ENCODE measurements around the gene SEMA6A. TPM values are rescaled to one million over a fixed set of nuclear protein-coding genes. Genes with fewer than 3 reads are reported as not detected.

The SEMA6A gene
- total RNA-seq, 1 experiment from 2014 or later, result not detected

DNA sequence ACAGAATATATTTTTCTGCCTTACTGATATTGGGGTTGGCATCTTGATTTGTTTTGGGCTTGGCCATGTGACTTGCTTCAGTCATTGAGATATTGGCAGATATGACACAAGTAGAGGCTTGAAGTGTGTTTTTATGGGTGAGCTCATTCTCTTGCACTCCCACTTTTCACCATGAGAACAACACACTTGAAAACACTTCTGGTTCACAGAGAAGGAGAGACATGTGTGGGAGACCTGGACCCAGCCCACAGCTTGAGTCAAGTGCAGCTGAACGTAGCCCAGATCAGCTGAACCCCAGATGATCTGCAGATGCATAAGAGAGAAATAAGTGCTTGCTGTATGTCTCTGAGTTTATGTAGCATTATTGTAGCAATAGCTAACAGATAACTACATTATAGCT lies 155.4 kb downstream of the SEMA6A start:
- ATAC-seq, result no peak
- POLR2A ChIA-PET (ENCODE audit: unreplicated experiment), result no interaction called here
- CTCF ChIA-PET, result no interaction called here

DNA sequence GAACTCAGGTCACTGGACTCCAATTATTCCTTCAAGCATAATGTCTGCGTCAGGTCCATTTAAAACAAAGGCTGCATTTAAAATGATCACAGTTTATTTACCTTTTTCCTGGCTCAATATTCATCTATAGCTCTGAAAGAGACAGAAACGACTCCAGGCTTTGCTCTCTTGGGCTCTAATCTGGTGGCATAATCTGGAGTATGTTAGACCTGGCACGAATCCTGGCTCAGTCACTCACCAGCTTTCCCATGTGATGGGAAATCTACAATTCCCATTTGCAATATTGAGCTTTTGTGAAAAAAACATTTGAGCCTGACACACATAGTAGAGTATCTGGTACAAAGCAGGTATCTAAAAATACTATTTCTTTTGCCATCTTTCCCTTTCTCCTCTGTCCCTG lies 155.8 kb downstream of the SEMA6A start:
- ATAC-seq (no peak), DNase-seq (no peak)
- H3K9ac ChIP-seq (ENCODE audit: low read length), result no peak overlapping the region
- no peaks in the 10 kb centered on the region for H3K4me1 ChIP-seq (ENCODE audit: insufficient read depth, low read length)
- no peak overlapping the region for H3K4me3 ChIP-seq (ENCODE audit: low read length)
- TF ChIP-seq EZH2phosphoT487 (IDR thresholded peaks at IDR 0.05; ENCODE audit: borderline replicate concordance, low read length), result no peak
- no peak for TF ChIP-seq EZH2 (IDR thresholded peaks at IDR 0.05; ENCODE audit: low read length, unreplicated experiment)
- TF ChIP-seq, protein P1, sequence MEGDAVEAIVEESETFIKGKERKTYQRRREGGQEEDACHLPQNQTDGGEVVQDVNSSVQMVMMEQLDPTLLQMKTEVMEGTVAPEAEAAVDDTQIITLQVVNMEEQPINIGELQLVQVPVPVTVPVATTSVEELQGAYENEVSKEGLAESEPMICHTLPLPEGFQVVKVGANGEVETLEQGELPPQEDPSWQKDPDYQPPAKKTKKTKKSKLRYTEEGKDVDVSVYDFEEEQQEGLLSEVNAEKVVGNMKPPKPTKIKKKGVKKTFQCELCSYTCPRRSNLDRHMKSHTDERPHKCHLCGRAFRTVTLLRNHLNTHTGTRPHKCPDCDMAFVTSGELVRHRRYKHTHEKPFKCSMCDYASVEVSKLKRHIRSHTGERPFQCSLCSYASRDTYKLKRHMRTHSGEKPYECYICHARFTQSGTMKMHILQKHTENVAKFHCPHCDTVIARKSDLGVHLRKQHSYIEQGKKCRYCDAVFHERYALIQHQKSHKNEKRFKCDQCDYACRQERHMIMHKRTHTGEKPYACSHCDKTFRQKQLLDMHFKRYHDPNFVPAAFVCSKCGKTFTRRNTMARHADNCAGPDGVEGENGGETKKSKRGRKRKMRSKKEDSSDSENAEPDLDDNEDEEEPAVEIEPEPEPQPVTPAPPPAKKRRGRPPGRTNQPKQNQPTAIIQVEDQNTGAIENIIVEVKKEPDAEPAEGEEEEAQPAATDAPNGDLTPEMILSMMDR (conservative IDR thresholded peaks at IDR 0.05; ENCODE audit: low read depth, low read length), result no peak
- no peaks in the 10 kb centered on the region for H3K36me3 ChIP-seq (ENCODE audit: low read depth, low read length)
- no peaks in the 10 kb centered on the region for H3K79me2 ChIP-seq (ENCODE audit: low read length)
- no peaks in the 10 kb centered on the region for H3K9me3 ChIP-seq (ENCODE audit: low read length)
- BruUV-seq (replicated peaks), result no TSS peak
- intact Hi-C loops (cut with micrococcal nuclease), result no loop called here
- H3K27ac ChIP-seq (ENCODE audit: low read length), result no peak overlapping the region
- no peak overlapping the region for H3K4me2 ChIP-seq (ENCODE audit: low read length)
- no peaks in the 10 kb centered on the region for H3F3A ChIP-seq (ENCODE audit: low read length, unreplicated experiment)
- no peaks in the 10 kb centered on the region for H3K27me3 ChIP-seq (ENCODE audit: low read length)
- ChIA-PET POLR2A (ENCODE audit: unreplicated experiment) (no interaction called here), CTCF (no interaction called here)
- no peaks in the 10 kb centered on the region for H3K9me2 ChIP-seq (replicated peaks; ENCODE audit: low read length)
- H4K20me1 ChIP-seq (ENCODE audit: low read length), result no peaks in the 10 kb centered on the region
- H2AFZ ChIP-seq (ENCODE audit: low read length), result no peak overlapping the region

More for the DNA sequence above, 155.4 kb downstream of the SEMA6A start:
- Histone ChIP-seq H3K27ac (ENCODE audit: low read length) (no peak overlapping the region), H3K4me1 (ENCODE audit: insufficient read depth, low read length) (no peaks in the 10 kb centered on the region), H3K9ac (ENCODE audit: low read length) (no peak overlapping the region), H3K27me3 (ENCODE audit: low read length) (no peaks in the 10 kb centered on the region), H3K4me3 (ENCODE audit: low read length) (no peak overlapping the region), H3K9me3 (ENCODE audit: low read length) (no peaks in the 10 kb centered on the region), H3K36me3 (ENCODE audit: low read depth, low read length) (no peaks in the 10 kb centered on the region), H4K20me1 (ENCODE audit: low read length) (no peaks in the 10 kb centered on the region), H3K9me2 (replicated peaks; ENCODE audit: low read length) (no peaks in the 10 kb centered on the region), H2AFZ (ENCODE audit: low read length) (no peak overlapping the region), H3F3A (ENCODE audit: low read length, unreplicated experiment) (no peaks in the 10 kb centered on the region), H3K4me2 (ENCODE audit: low read length) (no peak overlapping the region), H3K79me2 (ENCODE audit: low read length) (no peaks in the 10 kb centered on the region)
- TF ChIP-seq, protein P1 (conservative IDR thresholded peaks at IDR 0.05; ENCODE audit: low read depth, low read length), result no peak
- no peak for TF ChIP-seq EZH2phosphoT487 (IDR thresholded peaks at IDR 0.05; ENCODE audit: borderline replicate concordance, low read length)
- intact Hi-C loops (cut with micrococcal nuclease), result no loop called here
- no TSS peak for BruUV-seq (replicated peaks)
- DNase-seq, result no peak

DNA sequence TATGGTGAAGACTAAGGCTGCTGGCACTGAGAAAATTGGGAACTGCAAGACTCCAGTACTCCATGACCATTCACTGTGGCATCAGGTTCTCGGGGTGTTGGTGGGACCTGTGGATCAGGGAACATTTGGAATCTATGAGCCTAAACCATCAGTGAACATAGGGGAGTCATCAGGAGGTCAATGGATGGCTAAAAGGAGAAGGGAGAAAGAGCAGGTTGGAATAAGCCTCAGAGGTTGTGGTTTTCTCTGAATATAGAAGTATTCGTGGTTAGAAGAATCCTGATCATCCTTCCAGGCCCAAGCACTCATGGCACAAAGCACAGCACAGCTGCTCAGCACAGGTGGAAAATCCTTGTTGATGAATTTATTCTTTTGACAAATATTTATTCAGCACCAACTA lies 156.6 kb downstream of the SEMA6A start:
- Histone ChIP-seq H2AFZ (ENCODE audit: low read length) (no peak overlapping the region), H3K9me2 (replicated peaks; ENCODE audit: low read length) (no peaks in the 10 kb centered on the region), H3K9me3 (ENCODE audit: low read length) (no peaks in the 10 kb centered on the region), H4K20me1 (ENCODE audit: low read length) (no peaks in the 10 kb centered on the region), H3K4me2 (ENCODE audit: low read length) (no peak overlapping the region), H3K4me1 (ENCODE audit: insufficient read depth, low read length) (no peaks in the 10 kb centered on the region), H3K27me3 (ENCODE audit: low read length) (no peaks in the 10 kb centered on the region), H3K4me3 (ENCODE audit: low read length) (no peak overlapping the region), H3K27ac (ENCODE audit: low read length) (no peak overlapping the region), H3K9ac (ENCODE audit: low read length) (no peak overlapping the region), H3K79me2 (ENCODE audit: low read length) (no peaks in the 10 kb centered on the region), H3K36me3 (ENCODE audit: low read depth, low read length) (no peaks in the 10 kb centered on the region), H3F3A (ENCODE audit: low read length, unreplicated experiment) (no peaks in the 10 kb centered on the region)
- ATAC-seq (no peak), DNase-seq (no peak)
- TF ChIP-seq EZH2phosphoT487 (IDR thresholded peaks at IDR 0.05; ENCODE audit: borderline replicate concordance, low read length) (no peak), EZH2 (IDR thresholded peaks at IDR 0.05; ENCODE audit: low read length, unreplicated experiment) (no peak)
- TF ChIP-seq, protein P1 (conservative IDR thresholded peaks at IDR 0.05; ENCODE audit: low read depth, low read length), result no peak
- BruUV-seq (replicated peaks), result no TSS peak
- intact Hi-C loops (cut with micrococcal nuclease), result no loop called here
- CTCF ChIA-PET, result no interaction called here
- POLR2A ChIA-PET (ENCODE audit: unreplicated experiment), result no interaction called here

Measured in PC-3 (cell line).